Muscle layer of duodenum (tissue), 2 donors: Measurements from ENCODE around the gene TMEM271.

Source experiments
- H3K27ac ChIP-seq: one replicate; pipeline ENCODE4 v1.7.0; 2013; ENCODE audit warnings: mild to moderate bottlenecking, low read length
- H3K27me3 ChIP-seq: one replicate; pipeline ENCODE4 v1.7.0; 2013; ENCODE audit warnings: low read depth, mild to moderate bottlenecking, control low read depth, low read length
- H3K36me3 ChIP-seq, 2 donors: one replicate each; pipeline ENCODE4 v1.7.0; 2013; ENCODE audit warnings: low read length in 2 of 2, control low read depth in 1 of 2, mild to moderate bottlenecking in 1 of 2; ENCODE audit not compliant: insufficient read depth in 2 of 2, control insufficient read depth in 1 of 2
- H3K4me1 ChIP-seq, 2 donors: one replicate each; pipeline ENCODE4 v1.7.0; 2013; ENCODE audit warnings: low read length in 2 of 2, mild to moderate bottlenecking in 2 of 2, control low read depth in 1 of 2, moderate library complexity in 1 of 2; ENCODE audit not compliant: insufficient read depth in 2 of 2, control insufficient read depth in 1 of 2
- H3K4me3 ChIP-seq, 2 donors: one replicate each; pipeline ENCODE4 v1.7.0; 2013; ENCODE audit warnings: low read length in 2 of 2, low read depth in 1 of 2, mild to moderate bottlenecking in 1 of 2
- H3K9me3 ChIP-seq, 2 donors: one replicate each; pipeline ENCODE4 v1.7.0; 2013; ENCODE audit warnings: low read length in 2 of 2, control low read depth in 1 of 2, mild to moderate bottlenecking in 1 of 2; ENCODE audit not compliant: control insufficient read depth in 1 of 2
- donor health status: healthy.

The TMEM271 gene, protein sequence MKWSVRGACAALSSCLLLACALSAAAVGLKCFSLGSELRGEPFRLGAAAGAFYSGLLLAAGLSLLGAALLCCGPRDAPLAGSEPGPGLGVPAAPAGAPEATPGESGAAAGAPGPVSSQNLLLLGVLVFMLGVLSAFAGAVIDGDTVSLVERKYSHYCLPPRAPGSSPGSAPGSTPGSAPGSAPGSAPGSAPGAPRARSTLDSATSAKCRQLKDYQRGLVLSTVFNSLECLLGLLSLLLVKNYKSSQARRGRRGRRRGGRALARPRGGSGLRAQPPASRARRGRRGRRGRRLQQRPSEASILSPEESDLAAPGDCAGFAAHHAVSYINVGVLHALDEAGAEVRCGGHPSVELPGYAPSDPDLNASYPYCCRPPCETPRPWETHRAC

GRCh38 chr4:576245-576821 is at the start of gene TMEM271:
TMEM271 (minus strand) TSS chr4:576295; CDS start chr4:576062, 233 bp downstream.
- Histone ChIP-seq H3K4me1 (peaks cover 0 to 22% of the 10 kb centered on the region in 2 donors), H3K27ac (no peak within 1 kb of the TSS), H3K36me3 (no peaks in the 10 kb centered on the region), H3K9me3 (no peaks in the 10 kb centered on the region), H3K27me3 (peaks cover 49% of the 10 kb centered on the region), H3K4me3 (no peak within 1 kb of the TSS)

DNA sequence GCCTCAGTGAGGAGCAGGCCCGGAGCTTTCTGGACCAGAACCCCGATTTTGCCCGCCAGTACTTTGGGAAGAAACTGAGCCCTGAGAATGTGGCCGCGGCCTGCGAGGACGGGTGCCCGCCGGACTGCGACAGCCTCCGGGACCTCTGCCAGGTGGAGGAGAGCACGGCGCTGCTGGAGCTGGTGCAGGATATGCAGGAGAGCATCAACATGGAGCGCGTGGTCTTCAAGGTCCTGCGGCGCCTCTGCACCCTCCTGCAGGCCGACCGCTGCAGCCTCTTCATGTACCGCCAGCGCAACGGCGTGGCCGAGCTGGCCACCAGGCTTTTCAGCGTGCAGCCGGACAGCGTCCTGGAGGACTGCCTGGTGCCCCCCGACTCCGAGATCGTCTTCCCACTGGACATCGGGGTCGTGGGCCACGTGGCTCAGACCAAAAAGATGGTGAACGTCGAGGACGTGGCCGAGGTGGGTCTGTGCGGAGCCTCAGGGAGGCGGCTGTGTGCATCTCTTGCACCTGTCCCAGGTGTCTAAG is 49.6 kb upstream of the TMEM271 start:
- Histone ChIP-seq H3K27ac (no peak overlapping the region), H3K4me1 (no peaks in the 10 kb centered on the region), H3K36me3 (no peaks in the 10 kb centered on the region), H3K4me3 (no peak overlapping the region), H3K27me3 (no peaks in the 10 kb centered on the region), H3K9me3 (no peaks in the 10 kb centered on the region)

GRCh38 chr4:624705-625590 is 48.9 kb upstream of the TMEM271 start, which contains the start of gene PDE6B:
PDE6B (plus strand) TSS chr4:625573; CDS start chr4:625627, 54 bp downstream.
- no peaks in the 10 kb centered on the region for H3K9me3 ChIP-seq
- no peak within 1 kb of the TSS for H3K4me3 ChIP-seq

GRCh38 chr4:623914-624566 is 47.9 kb upstream of the TMEM271 start:
- H3K4me1 ChIP-seq, result no peaks in the 10 kb centered on the region
- no peaks in the 10 kb centered on the region for H3K9me3 ChIP-seq
- H3K36me3 ChIP-seq, result no peaks in the 10 kb centered on the region
- no peaks in the 10 kb centered on the region for H3K27me3 ChIP-seq
- H3K27ac ChIP-seq, result no peak overlapping the region
- H3K4me3 ChIP-seq, result no peak overlapping the region

More at GRCh38 chr4:624705-625590, 48.9 kb upstream of the TMEM271 start, which contains the start of gene PDE6B:
- no peaks in the 10 kb centered on the region for H3K4me1 ChIP-seq
- H3K27me3 ChIP-seq, result no peaks in the 10 kb centered on the region
- H3K36me3 ChIP-seq, result no peaks in the 10 kb centered on the region
- H3K27ac ChIP-seq, result no peak within 1 kb of the TSS

DNA sequence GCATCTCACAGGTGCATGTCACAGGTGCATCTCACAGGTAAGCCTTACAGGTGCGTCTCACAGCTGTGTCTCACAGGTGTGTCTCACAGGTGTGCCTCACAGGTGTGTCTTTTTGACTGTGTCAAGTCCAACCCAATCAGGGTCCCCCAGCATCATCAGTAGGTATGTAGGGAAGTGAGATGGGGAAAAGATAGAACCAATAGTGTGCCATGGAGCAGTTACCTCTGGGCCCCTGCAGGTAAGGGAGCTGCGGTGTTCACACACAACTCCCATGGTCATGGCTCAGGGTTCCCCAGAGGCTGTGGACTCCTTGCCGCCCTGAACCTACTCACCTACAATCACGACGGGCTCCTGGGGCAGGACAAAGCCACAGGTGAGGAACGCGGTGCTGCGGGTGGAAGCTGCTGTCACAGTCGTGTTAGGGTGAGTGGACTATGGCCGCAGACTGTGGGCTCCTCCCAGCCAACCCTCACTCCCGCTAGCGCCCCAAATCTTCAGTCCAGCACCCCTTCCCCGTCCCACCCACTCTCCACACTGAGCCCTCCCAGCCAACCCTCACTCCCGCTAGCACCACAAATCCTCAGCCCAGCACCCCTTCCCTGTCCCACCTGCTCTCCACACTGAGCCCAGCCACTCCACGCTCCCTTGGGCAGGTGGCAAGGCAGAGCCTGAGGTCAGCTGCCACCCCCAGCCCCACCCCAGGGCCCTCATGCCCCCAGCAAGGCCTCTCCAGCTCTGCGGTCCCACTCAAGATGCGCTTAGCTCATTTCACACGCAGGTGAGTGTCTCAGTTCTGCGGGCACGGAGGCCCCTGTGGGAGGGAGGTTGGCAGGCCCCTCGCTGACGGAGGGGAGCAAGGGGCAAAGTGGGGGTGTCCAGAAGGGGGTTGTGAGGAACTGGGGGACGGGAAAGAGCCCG is 47.2 kb upstream of the TMEM271 start:
- no peak overlapping the region for H3K27ac ChIP-seq
- H3K27me3 ChIP-seq, result no peaks in the 10 kb centered on the region

DNA sequence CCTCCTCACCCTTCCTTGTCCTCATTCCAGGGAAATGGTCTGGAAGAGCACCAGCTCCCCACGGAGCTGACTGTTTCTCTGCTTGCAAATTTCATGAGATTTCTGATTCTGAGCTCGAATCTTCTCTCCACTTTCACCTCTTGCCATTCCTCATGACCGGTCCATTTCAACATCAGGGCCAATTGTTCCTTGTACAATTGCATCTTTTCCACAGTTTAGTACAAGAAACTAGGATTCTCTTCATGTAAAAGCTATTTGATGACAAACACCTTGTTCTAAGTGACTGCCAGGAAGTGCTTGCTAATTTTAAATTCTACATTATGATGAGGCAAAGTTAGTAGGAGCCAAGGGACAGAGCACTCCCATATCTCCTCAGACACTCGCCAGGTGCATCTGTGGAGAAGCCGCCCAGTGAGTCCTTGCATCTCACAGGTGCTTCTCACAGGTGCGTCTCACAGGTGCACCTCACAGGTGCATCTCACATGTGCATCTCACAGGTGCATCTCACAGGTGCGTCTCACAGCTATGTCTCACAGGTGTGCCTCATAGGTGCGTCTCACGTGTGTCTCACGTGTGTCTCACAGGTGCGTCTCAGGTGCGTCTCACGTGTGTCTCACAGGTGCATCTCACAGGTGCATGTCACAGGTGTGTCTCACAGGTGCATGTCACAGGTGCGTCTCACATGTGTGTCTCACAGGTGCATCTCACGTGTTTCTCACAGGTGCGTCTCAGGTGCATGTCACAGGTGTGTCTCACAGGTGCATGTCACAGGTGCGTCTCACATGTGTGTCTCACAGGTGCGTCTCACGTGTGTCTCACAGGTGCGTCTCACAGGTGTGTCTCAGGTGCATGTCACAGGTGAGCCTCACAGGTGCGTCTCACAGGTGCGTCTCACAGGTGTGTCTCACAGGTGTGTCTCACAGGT is 46.2 kb upstream of the TMEM271 start:
- Histone ChIP-seq H3K9me3 (no peaks in the 10 kb centered on the region), H3K27ac (no peak overlapping the region), H3K36me3 (no peaks in the 10 kb centered on the region), H3K4me1 (no peaks in the 10 kb centered on the region), H3K27me3 (no peaks in the 10 kb centered on the region), H3K4me3 (no peak overlapping the region)

More for the DNA sequence above, 47.2 kb upstream of the TMEM271 start:
- Histone ChIP-seq H3K9me3 (no peaks in the 10 kb centered on the region), H3K4me3 (no peak overlapping the region), H3K36me3 (no peaks in the 10 kb centered on the region), H3K4me1 (no peaks in the 10 kb centered on the region)

DNA sequence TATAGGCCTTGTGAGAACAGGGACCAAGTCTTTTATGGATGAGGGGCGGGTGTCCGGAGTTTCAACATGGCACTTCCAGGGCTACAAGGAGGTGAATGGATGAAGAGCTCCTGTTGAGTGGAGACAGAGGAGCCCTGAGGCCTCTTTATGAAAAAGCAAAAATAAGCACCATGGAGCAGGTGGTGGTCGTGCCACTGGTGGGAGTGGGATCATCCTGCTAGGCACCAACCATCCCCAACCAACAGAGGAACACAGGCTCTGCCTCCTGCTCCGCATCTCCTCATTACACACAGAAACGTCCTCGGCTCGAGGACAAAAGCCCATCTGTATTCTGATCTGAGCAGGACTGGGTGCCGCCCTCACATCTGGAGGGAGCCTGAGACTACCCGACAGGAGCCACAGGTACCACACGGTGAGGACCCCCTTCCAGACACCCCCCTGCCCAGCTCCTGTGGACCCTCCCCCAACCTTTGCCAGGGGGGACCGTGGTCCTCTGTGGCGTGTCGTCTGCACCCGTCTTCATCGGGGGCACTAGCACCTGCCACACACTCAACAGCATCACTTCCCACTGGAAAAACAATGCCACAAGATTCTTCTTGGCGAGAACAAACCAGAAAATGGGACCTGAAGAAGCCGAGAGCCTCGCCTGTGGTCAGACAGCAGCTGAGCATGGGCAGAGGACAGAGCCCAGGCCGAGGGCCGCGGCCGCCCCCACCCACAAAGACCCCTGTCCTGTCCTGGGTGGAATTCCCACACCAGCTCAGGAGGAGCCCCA is 45.4 kb upstream of the TMEM271 start:
- Histone ChIP-seq H3K4me3 (no peak overlapping the region), H3K27ac (no peak overlapping the region), H3K9me3 (no peaks in the 10 kb centered on the region), H3K4me1 (no peaks in the 10 kb centered on the region), H3K36me3 (no peaks in the 10 kb centered on the region), H3K27me3 (no peaks in the 10 kb centered on the region)

DNA sequence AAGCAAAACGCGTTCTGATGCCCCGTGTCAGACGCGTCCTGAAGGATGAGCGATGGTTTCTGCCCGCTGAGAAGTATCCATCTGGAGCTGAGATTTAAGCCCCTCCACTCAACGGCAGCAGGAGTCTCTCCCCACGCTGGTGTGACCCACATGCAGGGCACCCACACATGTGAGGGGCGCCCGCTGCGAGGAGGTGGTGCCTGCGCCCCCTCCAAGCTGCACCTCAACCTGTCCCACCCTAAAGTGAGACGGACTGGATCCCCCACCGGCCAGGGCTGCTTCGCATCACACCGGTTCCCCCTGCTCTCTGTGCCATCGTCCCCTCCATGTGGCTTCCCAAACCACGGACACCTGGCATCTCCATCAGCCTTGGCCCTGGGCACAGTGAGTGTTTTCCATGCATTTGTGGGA is 44.8 kb upstream of the TMEM271 start:
- Histone ChIP-seq H3K4me1 (no peaks in the 10 kb centered on the region), H3K27ac (no peak overlapping the region), H3K36me3 (no peaks in the 10 kb centered on the region), H3K27me3 (no peaks in the 10 kb centered on the region), H3K9me3 (no peaks in the 10 kb centered on the region), H3K4me3 (no peak overlapping the region)

DNA sequence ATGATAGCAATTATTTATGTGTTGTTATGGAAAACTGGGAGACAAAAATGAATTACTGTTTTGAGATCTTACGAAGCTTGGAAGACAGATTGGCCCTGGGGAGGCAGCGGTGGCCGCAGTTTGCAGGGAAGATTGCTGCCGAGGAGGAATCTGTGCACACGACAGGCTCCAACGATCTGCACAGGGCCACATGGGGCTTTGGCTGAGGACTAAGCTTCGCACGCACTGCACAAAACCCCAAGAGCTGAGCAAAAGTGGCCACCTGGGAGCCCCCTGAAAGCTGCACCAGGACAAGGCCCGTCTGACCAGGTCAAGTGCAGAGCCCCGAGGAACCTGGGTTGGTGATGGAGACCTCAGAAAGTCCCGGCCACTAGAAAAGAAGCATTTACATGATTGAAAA is 44.1 kb upstream of the TMEM271 start:
- no peaks in the 10 kb centered on the region for H3K27me3 ChIP-seq
- H3K4me3 ChIP-seq, result no peak overlapping the region
- no peak overlapping the region for H3K27ac ChIP-seq
- no peaks in the 10 kb centered on the region for H3K36me3 ChIP-seq
- no peaks in the 10 kb centered on the region for H3K4me1 ChIP-seq
- H3K9me3 ChIP-seq, result no peaks in the 10 kb centered on the region
